ENCODE data around the gene SAMD8.

The SAMD8 gene

DNA sequence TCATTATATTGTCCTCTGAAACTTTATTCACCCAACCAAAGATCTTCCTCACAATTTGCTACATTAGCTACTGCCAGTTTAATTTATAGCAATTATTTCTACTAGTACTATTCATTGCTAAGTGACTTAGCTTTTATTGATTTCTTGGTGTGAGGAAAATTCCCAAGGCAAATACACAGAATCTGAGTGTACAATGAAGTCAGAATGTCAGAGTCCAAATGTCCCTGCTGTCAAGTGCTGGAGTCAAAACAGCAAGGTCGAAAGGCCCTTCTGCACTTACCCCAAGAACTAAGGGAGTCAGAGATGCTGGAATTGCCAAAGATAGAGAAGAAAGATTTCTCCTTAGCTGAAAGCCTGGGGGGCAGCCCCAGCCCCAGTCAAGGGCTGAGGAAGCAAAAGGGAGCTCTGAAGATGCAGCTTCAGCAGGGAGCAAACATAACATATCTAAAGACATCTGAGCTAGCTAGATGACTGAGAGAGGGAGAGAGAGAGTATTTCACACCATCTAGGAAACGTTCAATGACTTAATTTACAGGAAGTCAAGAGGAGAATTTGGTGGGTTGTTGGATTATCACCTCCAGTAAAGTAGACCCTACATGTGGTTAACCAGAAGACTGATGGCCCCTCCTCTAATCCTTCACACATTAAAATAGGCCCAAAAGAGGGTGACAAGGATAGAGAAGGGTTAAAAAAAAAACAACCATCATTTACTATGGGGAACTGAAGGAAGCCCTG, 36.6 kb upstream of the SAMD8 start:
- no peak for DNase-seq (ENCODE audit: low read depth)
- H3K4me3 ChIP-seq (ENCODE audit: low read depth, low read length) = no peak overlapping the region
- TF ChIP-seq, protein P1, sequence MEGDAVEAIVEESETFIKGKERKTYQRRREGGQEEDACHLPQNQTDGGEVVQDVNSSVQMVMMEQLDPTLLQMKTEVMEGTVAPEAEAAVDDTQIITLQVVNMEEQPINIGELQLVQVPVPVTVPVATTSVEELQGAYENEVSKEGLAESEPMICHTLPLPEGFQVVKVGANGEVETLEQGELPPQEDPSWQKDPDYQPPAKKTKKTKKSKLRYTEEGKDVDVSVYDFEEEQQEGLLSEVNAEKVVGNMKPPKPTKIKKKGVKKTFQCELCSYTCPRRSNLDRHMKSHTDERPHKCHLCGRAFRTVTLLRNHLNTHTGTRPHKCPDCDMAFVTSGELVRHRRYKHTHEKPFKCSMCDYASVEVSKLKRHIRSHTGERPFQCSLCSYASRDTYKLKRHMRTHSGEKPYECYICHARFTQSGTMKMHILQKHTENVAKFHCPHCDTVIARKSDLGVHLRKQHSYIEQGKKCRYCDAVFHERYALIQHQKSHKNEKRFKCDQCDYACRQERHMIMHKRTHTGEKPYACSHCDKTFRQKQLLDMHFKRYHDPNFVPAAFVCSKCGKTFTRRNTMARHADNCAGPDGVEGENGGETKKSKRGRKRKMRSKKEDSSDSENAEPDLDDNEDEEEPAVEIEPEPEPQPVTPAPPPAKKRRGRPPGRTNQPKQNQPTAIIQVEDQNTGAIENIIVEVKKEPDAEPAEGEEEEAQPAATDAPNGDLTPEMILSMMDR (IDR thresholded peaks at IDR 0.05; ENCODE audit: low read depth, low read length, missing control alignments) = no peak

DNA sequence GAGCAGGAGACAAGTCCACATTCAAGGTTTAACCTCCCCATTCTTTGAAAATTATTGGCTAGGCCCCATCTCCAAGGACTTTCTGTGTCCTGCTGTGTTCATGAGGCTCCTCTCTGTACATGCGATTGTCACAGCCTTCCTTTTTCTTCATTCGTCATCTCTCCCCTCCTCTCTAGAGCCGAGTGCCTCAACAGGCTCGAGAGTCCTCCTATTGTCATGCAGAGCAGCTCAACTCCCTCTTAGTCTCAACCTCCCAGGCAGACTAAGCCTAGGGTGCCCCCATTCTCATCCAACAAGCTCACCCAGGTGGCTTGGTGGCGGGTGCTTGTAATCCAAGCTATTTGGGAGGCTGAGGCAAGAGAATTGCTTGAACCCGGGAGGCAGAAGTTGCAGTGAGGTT, 35.1 kb upstream of the SAMD8 start:
- TF ChIP-seq, protein P1 (IDR thresholded peaks at IDR 0.05; ENCODE audit: low read depth, low read length, missing control alignments) = no peak
- no peak for DNase-seq (ENCODE audit: low read depth)
- no peak overlapping the region for H3K4me3 ChIP-seq (ENCODE audit: low read depth, low read length)

DNA sequence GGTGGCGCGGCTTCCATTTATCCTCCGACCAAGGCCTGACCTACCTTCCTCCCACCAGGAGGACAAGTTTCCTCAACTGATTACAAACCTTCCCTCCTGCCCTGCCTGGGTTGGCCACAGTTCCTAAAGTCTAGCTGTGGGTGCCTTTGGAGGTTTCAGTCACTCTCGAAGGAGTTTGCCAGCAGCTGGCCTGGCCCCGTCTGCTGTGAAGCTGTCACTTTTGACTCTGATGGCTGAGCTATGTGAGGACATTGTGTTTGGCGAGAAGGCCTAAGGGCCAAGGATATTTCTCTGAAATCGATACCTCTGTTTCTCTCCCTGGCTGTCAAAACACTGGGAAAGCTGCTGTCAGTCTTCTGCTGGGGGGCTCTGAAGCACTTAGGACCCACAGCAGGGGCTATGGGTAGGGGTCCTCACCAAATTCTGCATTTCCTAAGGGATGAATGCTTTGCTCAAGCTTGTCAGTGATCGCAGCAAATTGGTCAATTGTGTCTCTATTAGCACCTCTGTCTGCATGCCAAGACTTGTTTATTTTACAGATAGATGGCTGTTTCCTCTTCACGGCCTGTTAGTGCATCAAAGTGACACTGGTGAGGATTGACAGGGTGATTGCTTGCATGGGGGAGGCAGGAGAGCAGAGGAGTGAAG, 31.9 kb upstream of the SAMD8 start:
- DNase-seq (ENCODE audit: low read depth) = no peak
- TF ChIP-seq, protein P1 (IDR thresholded peaks at IDR 0.05; ENCODE audit: low read depth, low read length, missing control alignments) = no peak
- H3K4me3 ChIP-seq (ENCODE audit: low read depth, low read length) = no peak overlapping the region

DNA sequence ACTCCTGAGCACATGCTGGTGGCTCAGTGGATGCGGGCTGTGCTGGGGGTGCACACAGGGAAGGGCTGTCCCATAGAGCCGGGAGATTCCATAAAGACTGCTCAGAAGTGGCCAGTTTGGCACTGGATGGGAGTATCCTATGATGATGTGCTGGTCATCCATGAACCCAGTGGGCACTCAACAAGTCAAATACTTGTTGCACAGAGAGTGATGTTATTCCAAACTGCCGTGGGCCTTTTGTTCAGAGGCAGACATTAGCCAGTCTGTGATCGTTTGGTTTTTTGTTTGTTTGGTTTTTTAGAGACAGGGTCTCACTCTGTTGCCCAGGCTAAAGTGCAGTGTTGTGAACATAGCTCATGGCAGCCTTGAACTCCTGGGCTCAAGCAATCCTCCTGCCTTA, 30.9 kb upstream of the SAMD8 start:
- no peak for DNase-seq (ENCODE audit: low read depth)
- TF ChIP-seq, protein P1 (IDR thresholded peaks at IDR 0.05; ENCODE audit: low read depth, low read length, missing control alignments) = no peak
- H3K4me3 ChIP-seq (ENCODE audit: low read depth, low read length) = no peak overlapping the region

DNA sequence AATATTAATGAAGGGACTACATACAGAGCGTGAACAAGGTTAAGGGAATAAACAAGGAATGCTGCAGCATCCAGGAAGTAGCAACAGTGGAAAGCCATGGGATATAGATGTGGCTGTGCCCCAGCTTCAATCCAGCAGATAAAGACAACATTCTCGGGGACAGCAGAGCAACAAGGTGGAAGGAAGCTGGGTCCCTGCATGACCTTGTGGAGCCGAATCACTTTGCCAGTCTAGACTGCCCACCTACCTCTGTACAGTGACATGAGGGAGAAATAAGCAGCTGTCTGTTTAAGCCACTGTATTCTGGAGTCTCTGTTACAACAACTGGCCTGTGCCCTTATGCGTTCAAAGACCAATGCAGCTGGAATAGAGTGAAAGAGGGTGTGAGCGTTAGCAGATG, 30.1 kb upstream of the SAMD8 start:
- H3K4me3 ChIP-seq (ENCODE audit: low read depth, low read length) = no peak overlapping the region
- no peak for DNase-seq (ENCODE audit: low read depth)
- TF ChIP-seq, protein P1 (IDR thresholded peaks at IDR 0.05; ENCODE audit: low read depth, low read length, missing control alignments) = no peak

DNA sequence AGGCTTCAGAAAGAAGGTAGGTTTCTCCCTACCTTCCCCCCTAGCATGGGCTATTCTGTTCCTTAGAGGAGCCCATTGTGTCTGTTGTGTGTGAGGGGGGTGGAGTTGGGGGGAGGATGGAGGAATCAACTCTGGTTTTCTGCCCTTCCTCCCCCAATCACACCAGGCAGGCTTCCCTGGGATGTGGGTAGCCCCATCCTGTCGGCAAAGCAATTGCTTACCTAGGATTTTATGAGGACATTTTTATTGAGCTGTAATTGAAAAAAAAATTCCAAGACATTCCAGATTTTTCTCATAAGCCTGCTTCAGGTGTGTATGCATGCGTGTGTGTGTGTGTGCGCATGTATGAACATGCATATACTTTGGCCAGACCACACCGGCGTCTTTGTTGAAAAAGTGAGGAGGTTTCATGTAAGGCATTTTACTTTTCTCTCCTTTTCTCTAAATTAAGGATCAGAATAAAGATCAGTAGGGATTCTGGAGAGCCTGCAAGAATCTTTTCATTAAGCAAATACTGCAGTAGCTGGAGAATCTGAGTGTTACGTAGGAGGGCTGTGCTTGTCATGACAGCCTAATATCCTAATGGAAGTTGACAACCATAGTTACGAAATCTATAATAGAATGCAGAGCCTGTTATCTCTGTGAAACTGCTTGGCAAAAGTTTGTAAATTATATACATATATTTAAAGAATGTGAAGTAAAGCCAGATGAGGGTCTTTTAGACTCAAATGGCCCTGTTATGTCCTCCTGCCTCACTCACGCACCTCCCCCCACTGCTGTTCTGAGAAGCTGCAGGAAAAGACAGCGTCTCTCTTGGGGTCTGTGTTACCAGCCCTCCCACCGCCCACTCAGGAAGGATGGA, 27.3 kb upstream of the SAMD8 start:
- DNase-seq (ENCODE audit: low read depth) = no peak
- no peak overlapping the region for H3K4me3 ChIP-seq (ENCODE audit: low read depth, low read length)
- TF ChIP-seq, protein P1 (IDR thresholded peaks at IDR 0.05; ENCODE audit: low read depth, low read length, missing control alignments) = no peak
